GM18861 (cell line): Measurements from ENCODE around the gene TMED7.

Experiments used
- ATAC-seq: cut with Tn5 transposase; IDR thresholded peaks from one replicate; pipeline ENCODE4 v1.9.1; 2021; ENCODE audit not compliant: unreplicated experiment

The TMED7 gene

DNA sequence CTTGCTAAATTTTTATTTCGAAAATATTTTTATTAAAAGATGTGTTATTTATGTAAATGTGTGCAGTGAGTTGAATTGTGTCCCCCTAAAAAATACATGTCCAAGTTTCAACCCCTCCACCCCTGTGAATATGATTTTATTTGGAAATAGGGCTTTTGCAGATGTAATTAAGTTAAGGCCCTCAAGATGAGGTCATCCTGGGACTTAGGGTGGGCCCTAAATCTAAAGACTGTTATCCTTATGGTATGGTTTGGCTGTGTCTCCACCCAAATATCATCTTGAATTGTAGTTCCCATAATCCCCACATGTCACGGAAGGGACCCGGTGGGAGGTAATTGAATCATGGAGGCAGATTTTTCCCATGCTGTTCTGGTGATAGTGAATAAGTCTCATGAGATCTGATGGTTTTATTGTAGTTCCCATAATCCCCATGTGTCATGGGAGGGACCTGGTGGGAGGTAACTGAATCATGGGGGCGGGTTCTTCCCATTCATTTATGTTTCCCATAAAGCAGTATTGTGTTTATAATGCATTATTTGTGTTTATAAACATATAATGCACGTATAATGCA lies 1.5 kb upstream of the TMED7 start:
- no peak for ATAC-seq

DNA sequence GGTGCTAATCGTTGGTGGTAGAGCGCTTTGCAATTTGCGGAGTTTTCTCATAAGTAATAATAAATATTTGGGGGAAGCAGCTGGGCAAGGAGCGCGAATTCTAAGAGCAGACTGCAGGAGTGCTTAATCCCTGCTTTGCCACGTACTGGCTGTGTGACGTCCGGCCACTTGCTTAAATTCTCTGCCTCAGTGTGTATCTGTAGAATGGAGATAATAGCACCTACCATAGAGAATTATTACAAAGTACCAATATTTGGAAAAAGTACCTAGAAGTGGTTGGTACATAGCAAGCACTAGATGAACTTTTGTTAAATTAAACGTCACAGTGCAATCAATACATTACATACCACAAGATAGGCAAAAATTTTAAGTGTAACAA lies 598 bp upstream of the TMED7 start:
- ATAC-seq: peak; percentile 20

DNA sequence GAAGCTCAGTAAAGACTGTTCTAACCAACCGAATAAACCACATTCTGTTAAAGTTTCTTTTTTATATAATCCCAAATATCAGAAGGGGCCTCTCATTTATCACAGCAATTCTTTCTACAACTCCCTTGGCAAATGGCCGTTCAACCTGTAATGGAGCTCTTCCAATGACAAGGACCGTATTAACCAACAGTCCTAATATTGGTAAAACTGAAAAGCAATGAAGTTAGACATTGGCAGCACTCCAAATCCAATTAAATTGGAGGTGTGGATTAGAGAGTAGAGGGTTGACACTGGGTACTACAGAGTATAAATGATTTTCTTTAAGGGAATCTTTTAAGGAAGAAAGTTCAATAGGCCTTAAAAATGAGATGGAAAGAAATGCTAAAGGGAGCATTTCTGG lies 842 bp downstream of the TMED7 start:
- no peak for ATAC-seq

DNA sequence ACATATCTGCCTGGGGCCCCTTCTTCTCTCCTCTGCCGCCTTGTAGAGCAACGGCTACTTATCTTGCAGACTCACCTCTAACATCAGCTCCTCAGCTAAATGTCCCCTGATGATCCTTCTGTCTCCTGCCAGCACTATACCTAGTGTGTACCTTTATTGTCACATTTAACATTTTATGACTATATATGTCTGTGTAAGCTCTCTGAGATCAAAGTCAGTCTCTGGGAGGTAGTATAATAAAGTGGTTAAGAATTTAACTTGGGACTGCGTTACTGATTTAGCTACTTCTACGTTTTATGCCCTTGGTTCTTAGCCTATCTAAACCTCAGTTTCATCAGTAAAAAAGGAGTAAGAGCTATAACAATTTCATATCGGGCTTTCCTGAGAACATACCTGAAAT lies 2.2 kb downstream of the TMED7 start:
- ATAC-seq: no peak

DNA sequence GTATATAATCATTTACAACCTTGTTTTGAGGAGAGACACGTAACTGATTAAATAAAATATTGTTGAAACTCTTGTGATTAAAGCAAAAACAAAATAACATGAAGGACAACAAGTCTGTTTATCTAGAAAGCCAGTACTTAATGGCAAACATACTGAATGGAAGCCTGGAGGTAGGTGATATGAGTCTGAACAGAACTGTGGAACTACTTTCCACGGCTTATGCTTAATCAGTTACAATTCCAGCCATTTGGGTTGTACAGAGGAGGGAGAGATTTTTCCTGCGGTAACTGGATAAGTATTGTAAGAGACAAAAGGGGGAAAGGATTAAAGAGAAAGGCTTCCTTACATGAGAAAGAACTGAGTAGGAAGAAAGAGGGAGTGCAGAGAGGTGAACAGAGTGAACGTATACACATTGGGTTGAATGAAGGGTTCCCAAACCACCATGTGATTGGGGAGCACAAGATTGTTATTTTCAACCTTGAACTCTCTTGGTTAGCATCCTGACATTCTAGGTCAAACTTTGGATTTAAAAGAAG lies 4.4 kb downstream of the TMED7 start:
- ATAC-seq: no peak

DNA sequence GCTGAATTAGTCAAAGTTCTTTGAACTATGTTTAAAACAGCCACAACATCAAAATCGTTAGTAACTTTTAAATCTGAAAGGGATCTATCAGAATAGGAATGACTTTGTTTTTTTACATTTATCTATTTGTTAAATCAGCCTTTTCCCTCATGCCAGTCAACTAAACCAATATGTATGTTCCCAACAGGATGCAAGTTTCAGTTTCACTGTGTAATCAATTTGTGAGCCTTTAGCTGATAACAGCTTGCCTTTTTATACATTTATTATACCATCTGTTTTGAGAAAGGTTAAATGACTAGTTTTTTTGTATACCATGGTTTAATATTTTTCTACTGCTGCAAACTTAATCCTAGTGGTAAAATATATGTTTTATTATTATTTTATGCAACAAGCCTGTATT lies 8.9 kb downstream of the TMED7 start:
- ATAC-seq: no peak

DNA sequence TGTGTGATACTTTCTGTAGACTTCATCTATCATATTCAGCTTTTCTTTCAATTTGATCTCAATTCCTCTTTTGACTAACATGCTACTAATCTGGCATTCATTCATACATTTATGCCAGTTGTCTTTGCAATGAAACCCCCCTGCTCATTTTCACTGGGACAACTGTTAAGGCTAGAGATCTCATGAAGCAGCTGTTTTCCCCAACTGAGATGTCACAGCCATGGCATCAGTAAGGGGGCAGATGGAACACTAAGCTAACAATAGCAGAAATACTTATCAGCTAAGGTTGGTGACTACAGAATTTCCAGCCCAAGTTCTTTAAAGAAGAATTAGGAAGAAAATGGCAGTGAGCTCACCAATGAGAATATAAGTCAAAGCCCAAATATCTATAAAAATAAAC lies 9.4 kb downstream of the TMED7 start:
- no peak for ATAC-seq

DNA sequence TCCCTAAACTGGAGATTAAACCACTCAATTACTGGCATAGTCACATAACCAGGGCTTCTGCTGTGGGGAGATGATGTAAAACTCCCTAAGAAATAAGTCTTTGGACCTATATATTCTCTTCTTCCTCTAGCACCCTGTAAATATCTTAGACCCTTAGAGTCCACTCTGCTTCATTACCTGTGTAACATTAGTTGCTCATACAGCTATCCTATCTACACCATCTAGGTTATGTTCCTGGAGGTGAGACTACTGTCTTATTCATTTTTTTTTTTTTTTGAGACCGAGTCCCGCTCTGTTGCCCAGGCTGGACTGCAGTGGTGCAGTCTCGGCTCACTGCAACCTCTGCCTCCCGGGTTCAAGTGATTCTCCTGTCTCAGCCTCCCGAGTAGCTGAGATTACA lies 14.0 kb downstream of the TMED7 start:
- ATAC-seq: no peak

DNA sequence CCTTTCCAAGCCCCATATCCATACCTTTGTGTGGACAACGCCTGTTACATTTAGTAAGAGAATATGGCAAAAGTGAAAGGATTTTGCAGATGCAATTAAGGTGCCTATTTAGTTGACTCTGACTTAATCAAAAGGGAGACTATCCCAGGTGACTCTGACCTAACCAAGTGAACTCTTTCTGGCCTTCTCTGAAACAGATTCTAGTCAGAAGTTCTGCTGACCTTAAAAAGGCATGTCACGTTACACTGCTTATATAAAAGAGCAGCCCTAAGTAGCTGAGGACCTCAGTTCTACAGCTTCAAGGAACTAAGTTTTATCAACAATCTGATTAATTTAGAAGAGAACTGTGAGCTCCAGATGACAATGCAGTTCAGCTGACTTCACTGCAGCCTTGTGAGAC lies 17.9 kb downstream of the TMED7 start:
- no peak for ATAC-seq

DNA sequence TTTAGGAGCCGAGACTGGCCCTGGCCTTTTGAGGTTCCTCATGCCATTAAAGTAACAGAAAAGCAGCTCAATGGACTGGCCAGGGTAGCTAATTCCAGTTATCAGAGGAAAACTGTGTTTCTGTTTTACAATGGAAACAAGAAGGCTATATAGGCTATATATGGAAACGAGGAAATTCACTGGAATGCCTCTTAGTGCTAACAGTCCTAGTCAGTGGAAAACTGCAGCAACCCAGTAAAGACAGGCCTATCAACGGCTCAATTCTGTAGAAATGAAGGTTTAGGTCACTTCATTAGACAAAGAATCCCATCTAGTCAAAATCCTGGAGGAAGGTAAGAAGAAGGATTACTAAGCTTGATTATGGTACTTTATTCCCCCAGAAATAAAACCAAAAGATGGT lies 20.4 kb downstream of the TMED7 start:
- no peak for ATAC-seq

DNA sequence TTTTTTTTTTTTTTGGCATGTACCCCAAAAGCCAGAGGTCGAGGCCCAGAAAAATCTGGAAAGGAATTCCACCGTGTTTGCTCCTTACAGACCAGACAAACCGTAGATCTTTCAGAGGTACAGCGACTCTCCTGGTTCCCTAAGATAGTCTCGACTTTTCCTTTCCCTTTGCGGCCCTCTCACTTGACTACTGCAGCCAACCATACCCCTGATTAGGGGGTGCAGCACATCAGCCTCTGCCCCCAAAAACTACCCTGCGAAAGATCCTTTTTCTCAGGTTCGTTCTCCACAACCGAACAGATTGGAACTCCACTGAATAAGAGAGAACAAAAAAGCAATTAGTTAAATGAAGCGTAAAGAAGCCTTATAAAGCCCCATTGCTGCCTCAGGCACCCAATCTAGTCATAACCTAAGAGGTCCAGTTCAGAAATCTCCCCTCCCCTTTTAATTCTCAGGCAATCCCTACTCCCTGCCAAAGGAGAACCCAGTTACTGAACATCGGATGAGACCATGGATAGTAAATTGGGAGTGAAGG lies 23.2 kb downstream of the TMED7 start:
- ATAC-seq: no peak

DNA sequence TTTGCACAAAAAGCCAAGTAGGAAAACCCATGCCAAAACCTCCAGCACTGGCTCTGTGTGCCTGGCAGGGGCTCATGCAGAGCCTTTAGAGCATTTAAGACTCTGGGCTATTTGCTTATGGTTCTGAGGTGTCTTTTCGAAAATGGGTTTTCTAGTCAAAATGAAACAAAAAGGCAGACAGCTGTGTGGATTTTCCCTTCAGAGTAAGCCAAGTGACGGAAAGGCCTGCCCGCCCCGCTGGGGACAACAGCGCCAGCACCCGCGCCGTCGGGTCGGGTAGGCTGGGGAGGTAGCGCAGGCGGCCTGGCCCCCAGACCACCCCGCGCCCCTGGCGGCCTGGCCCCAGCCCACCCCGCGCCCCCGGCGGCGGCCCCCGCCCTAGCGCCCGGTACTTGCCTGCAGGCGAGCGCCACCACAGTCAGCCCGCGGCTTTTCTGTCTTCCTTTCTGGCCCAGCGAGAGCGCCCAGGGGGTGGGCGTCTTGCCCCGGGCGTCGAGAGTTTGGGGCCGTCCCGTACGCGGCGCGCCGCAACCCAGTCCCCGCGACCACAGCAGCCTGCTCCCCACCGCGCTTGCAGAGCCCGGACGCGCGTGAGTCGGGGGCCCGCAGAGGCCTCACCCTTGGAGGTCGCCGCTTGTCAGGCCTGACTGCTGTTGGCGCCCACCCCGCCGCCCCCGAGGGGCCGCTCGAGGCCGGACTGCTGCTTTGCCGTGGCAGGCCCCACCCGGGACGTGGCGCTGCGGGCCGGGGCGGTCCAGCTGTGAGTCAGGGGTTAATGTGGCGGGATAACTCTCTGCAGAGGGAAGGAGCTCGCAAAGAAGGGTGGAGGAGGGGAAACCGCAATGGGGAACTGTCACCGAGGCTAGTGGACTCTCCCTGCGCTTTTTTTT lies 23.9 kb downstream of the TMED7 start, which contains the start of gene TICAM2:
Gene TICAM2, minus strand, starts transcription at position 779 of the 890 bp plus-strand sequence. CDS start 21,223 bp downstream, outside the sequence.
- peak; percentile 73 for ATAC-seq

DNA sequence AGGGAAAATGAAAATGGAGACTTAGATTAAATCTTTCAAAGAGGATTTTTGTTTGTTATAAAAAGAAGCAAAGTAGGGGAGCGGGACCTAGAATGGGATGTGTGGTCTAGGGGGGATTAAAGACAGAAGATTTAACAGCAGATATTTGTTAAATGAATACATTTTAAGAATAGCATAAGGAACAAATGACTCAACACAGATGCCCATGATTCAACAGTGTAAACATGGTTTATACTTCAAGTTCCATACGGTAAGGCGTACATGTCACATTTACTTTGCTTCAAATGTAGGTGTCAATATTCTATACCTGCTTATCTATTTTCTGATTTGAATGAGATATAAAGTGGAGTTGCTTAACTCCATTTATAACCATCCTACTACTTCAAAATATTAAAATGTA lies 25.1 kb downstream of the TMED7 start:
- no peak for ATAC-seq

DNA sequence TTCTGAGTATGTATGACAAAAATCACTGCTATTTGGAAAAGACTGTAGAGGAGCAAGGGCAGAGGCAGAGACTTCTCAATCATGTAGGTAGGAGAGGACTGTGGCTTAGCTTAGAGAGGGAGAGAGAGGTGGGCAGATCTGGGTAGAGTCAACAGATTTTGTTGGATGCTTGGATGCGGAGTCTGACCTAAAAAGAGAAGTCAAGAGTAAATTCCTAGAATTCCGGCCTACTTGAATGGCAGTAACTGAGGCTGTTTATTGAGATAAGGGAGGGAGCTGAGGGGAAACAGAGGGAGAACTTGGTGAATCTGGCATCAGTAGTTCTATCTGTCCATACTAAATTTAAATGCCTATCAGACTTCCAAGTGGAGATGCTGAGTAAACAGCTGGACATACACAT lies 25.9 kb downstream of the TMED7 start:
- peak; percentile 7 for ATAC-seq

DNA sequence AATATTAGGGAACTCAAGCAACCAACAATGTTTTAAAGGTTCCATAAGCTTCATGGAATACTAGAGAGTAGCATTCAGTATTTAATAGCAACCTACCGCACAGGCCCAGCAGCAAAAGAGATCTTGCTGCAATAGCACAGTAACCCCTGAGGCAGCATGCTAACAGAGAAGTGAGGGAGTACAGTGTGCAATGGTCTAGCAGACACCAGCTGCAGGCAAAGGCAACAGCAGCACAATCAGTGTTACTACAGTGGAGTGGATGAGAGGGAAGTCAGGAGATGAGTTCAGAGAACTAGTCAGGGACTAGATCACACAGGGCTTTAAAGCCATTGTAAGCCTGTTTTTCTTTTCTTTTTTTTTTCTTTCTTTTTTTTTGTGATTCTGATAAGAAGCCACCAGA lies 26.3 kb downstream of the TMED7 start:
- peak; percentile 43 for ATAC-seq

DNA sequence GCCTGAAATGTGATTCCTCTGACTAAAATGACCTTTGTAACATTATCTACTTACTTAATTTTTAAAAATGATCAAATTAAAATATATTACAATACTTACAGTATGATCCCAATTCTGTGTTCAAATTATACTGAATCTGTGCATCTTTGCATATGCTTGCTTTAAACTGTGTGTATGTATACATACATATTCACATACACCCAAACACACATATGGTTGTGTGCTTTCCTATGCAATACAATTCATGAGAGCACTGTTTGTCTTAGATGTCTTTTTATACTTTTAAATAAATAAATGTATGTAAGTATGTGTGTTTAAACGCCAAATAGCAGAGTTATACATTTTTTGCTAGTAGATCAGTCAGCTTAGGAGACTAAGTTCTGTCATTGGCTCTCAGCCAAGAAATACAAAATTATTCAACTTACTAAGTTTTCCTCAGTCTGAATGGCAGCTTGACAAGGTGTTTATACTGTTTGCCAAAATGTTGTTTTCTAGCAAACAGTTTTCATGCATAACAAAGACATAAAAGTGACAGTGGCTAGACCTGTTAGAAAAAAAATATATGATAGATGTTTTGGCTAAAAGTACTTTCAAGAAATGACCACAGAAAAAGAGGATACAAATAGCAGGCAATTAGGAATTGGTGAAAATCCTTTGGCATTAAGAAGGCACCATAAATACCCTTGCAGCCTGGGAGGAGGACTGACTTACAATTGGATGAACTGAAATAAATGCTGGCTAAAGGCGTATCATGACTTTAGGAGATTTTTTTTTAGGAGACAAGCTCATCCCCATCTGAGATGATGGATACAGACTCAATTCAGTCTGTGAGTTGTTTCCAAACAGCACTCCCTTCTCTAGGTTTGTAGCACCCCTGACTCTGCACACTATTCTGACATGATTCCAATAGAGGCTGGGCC lies 31.4 kb downstream of the TMED7 start:
- ATAC-seq: no peak

DNA sequence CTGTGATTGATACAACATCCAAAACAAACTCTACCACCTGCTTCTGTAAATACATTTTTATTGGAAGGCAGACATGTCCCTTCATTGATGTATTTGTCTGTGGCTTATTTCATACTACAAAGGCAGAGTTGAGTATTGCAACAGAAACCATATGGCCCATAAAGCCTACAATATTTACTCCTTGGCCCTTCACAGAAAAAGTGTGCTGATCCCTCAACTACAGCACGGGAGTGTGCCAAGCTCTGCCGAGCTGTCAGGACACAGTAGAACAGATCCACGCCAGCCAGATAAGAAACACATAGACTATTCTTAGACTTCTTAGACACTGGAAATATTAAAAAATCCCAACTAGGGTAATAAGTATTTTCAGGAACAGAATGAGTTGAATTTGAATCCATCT lies 36.8 kb downstream of the TMED7 start:
- ATAC-seq: no peak

DNA sequence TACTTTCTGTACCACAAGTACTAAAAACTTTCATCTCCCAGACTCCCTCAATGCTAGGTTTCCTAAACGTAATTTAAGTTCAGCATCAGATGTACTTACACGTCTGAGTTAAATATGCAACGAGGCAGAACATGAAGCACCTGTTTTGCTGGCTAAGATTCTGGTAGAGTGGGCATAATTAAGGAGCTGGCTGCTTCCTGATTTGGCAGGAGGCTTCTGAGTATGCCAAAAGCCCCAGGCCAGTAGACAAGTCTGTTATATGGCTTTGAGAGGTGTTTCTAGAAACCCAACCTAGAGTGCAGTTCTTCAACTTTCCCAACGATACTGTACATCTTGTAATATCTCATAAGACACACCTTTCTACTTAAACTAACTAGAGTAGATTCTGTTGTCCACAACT lies 37.2 kb downstream of the TMED7 start:
- no peak for ATAC-seq

DNA sequence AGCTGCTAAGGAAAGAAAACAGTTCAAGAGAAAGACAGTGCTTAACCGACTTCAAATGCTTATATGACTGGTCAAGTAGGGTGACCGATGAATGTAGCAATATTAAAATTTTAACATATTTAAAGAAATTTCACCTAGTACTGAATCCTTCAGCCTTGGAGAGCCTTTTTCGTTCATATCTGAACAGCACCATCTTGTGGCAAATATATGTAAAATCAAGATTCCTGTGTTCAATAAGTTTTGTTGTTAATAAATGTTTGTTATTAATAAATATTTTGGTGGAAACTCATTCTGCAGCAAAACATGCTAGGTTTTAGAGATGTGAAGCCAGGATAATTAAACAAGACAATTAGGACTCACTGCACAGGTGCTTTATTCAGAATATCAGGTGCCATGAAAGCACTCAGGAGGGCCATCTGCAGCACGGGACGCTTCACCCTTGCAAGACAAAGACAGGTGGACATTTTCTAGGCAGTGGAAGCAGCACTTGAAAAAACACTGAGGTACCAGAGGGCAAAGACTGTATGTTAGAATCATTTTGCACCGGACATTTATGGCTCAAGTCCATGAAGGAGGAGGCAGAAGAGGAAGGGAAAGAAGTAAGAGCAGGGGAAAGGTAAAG lies 39.2 kb downstream of the TMED7 start:
- ATAC-seq: no peak

DNA sequence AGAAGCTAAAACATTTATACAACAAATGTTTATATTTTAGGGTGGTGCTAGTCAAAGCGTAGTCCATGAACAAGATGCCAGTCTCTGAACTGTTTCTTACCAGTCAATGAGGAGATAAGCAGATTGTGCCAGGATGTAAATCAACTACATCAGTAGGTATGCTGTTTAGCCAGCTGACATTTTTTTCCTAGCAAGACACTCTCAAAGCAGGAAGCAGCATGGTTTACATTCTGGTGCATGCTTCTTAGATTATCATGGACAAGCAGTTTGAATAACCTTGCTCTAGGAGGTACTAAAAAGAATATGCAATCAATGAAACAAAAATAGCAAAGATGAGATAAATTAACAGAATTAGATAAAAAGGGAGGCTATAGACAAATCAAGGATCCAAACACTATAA lies 40.6 kb downstream of the TMED7 start:
- ATAC-seq: no peak

DNA sequence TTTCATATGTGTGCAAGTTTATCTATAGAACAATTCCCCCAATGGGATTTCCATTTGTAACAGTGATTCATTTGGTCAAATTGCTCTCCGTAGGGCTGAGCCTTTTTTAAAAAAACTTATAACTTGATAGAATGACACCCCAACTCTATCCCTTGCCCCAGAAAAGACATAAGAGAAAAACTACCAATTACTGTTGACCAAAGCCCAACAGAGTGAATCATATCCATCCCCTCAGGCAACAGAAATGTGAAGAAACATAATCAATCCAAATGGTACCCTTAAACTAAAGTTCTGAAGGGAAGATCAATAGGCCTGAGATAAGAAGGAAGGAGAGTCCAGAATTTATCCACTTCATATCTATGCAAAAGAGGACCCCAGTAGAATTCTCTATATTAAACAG lies 41.3 kb downstream of the TMED7 start:
- ATAC-seq: no peak
